Transverse colon (tissue), 4 donors: ENCODE measurements around the gene HSF2BP.

ENCODE experiments used
- POLR2AphosphoS5 ChIP-seq, 3 donors: sonication (generic); formaldehyde crosslinking; IDR thresholded peaks; one replicate each; pipeline ENCODE4 v1.6.1; 2016; ENCODE audit warnings: antibody characterized with exemption in 3 of 3
- TF ChIP-seq, protein P1 (sequence below), 5 experiments: fragments of 200-600 bp in 3 of 5; fragments of 450-650 bp in 2 of 5; sonication (generic) in 3 of 5; IDR thresholded peaks; 1 replicate in 2 of 5; 2 replicates in 3 of 5; pipeline ENCODE4 v1.5.1; 2016 to 2017; ENCODE audit warnings: antibody characterized with exemption in 5 of 5, inconsistent platforms in 3 of 5, mild to moderate bottlenecking in 2 of 5, moderate library complexity in 1 of 5

DNA sequence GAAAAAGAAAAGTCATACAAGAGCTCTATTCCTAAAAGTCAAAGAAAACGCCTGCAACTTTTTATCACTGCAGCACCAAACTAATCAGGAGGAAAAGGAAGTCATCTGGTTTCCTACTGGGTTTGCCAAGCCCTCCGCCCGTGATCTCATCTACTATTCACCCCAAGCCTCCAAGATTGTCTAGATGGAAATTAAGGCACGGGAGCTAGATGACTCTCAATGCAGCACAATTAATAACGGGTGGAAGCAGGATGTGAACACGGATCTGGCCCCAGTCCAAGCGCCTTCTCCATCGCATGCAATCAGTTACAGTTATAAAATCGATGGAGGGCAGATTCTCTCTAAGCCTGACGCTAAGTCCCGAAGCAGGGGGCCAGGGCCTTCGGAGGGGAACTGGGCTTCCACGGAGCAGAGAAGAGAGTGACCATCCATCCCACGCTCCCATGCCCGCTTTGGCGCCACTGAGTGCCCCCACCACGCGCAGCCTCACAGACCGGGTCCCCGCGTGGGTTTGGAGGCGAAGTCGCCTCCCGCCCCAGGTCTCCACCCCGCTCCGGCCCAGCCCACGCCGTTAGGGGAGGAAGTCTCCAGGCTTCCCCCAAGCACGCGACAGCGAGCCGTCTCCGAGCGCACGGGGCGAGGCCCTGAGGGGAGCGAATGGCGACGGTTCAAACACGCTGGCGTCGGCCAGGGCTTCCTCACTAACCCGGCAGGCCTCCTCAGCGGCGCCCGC, 1.8 kb downstream of the HSF2BP start:
- TF ChIP-seq, protein P1, sequence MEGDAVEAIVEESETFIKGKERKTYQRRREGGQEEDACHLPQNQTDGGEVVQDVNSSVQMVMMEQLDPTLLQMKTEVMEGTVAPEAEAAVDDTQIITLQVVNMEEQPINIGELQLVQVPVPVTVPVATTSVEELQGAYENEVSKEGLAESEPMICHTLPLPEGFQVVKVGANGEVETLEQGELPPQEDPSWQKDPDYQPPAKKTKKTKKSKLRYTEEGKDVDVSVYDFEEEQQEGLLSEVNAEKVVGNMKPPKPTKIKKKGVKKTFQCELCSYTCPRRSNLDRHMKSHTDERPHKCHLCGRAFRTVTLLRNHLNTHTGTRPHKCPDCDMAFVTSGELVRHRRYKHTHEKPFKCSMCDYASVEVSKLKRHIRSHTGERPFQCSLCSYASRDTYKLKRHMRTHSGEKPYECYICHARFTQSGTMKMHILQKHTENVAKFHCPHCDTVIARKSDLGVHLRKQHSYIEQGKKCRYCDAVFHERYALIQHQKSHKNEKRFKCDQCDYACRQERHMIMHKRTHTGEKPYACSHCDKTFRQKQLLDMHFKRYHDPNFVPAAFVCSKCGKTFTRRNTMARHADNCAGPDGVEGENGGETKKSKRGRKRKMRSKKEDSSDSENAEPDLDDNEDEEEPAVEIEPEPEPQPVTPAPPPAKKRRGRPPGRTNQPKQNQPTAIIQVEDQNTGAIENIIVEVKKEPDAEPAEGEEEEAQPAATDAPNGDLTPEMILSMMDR (IDR thresholded peaks at IDR 0.05) = no peak
- no peak for TF ChIP-seq POLR2AphosphoS5 (IDR thresholded peaks at IDR 0.05)
